ENCODE data around the gene CHRND. TPM values are rescaled to one million over a fixed set of nuclear protein-coding genes. Genes with fewer than 3 reads are reported as not detected.

The CHRND gene
- total and polyA plus RNA-seq, 2 donors (not counting 1 experiment from before 2014, with no cell fraction given): not detected

DNA sequence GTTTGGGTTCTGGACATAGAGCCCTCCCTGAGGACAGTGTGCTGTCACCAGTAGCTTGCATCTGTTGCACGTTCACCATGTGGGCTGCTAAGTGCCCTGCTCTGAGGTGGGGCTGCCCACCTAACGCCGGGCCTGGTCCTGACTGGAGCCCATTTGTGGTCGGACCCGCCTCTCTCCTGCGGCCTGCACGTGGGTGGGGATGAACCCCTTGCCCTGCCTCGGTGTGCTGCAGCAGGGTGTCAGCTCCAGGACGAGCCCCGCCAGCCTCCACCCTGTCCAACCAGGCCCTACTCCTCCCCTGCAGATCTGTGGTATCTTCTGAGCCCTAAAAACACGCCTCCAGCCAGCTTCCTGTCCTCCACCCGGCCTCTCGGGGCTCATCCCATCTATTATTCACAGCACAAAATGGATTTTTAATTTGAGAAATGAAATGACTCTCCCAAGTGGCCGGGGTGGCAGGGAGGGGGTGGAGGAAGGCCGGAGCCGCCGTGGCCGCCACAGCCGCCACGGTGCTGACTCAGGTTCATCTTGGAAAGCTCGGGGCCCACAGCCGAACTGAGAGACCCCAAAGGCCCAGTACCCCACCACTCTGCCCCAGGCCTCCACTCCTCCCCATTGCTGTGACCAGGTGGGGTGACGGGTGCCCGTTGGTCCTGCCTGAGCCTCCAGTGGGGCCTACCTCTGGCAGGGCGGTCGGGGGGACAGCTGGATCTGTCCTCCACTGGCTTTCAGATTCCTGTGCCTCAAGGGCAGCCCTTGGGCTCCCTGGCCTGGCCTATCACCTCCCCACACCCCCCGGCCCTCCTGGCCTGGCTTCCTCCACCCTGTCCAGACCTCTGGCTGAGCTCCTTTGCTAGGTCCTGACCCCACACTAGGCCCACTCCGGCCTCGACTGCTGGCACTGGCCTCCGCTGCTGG, 35.5 kb upstream of the CHRND start:
- no peak overlapping the region for H3K4me3 ChIP-seq (ENCODE audit: control extremely low read depth in 1 of 5, extremely low read depth in 1 of 5, insufficient read depth in 1 of 5, low read depth in 2 of 5, low read length in 4 of 5)
- no peaks in the 10 kb centered on the region for H3K9me3 Mint-ChIP-seq (ENCODE audit: insufficient read depth)
- peaks cover 28% of the 10 kb centered on the region for H3K27me3 Mint-ChIP-seq
- intact Hi-C loops (cut with micrococcal nuclease): no loop called here
- no peaks in the 10 kb centered on the region for H3K36me3 ChIP-seq (replicated peaks in 1 of 2; ENCODE audit: control extremely low read depth in 1 of 2, control insufficient read depth in 1 of 2, extremely low read depth in 1 of 2, insufficient read depth in 2 of 2, low read length in 1 of 2)
- H2AFZ ChIP-seq (ENCODE audit: insufficient read depth, low read depth, low read length, poor library complexity, severe bottlenecking): no peak overlapping the region
- H3K27me3 ChIP-seq (replicated peaks in 1 of 4; ENCODE audit: control extremely low read depth in 1 of 4, control insufficient read depth in 3 of 4, insufficient read depth in 4 of 4, low read length in 3 of 4): peaks cover 0 to 19% (median 2%) of the 10 kb centered on the region in 4 experiments
- no peak for ATAC-seq (ENCODE audit: low read depth)
- H3K9me3 ChIP-seq (ENCODE audit: control extremely low read depth in 1 of 3, control insufficient read depth in 2 of 3, insufficient read depth in 1 of 3, low read length in 2 of 3): no peaks in the 10 kb centered on the region
- H3K79me2 ChIP-seq (ENCODE audit: control insufficient read depth, insufficient read depth, low read length): no peaks in the 10 kb centered on the region
- no peak overlapping the region for H3K27ac ChIP-seq (ENCODE audit: low read length in 2 of 2)
- H3K9ac ChIP-seq (ENCODE audit: low read length): no peak overlapping the region
- ChIA-PET CTCF (no interaction called here), POLR2A (no interaction called here)
- H3K4me1 Mint-ChIP-seq: peaks cover 6% of the 10 kb centered on the region
- no peak for TF ChIP-seq EZH2 (IDR thresholded peaks at IDR 0.05; ENCODE audit: borderline replicate concordance, insufficient read depth, low read depth, low read length, poor library complexity, severe bottlenecking)
- TF ChIP-seq, protein P1, sequence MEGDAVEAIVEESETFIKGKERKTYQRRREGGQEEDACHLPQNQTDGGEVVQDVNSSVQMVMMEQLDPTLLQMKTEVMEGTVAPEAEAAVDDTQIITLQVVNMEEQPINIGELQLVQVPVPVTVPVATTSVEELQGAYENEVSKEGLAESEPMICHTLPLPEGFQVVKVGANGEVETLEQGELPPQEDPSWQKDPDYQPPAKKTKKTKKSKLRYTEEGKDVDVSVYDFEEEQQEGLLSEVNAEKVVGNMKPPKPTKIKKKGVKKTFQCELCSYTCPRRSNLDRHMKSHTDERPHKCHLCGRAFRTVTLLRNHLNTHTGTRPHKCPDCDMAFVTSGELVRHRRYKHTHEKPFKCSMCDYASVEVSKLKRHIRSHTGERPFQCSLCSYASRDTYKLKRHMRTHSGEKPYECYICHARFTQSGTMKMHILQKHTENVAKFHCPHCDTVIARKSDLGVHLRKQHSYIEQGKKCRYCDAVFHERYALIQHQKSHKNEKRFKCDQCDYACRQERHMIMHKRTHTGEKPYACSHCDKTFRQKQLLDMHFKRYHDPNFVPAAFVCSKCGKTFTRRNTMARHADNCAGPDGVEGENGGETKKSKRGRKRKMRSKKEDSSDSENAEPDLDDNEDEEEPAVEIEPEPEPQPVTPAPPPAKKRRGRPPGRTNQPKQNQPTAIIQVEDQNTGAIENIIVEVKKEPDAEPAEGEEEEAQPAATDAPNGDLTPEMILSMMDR (IDR thresholded peaks at IDR 0.05): no peak
- no peak overlapping the region for H3K27ac Mint-ChIP-seq
- H4K20me1 ChIP-seq (ENCODE audit: control insufficient read depth, insufficient read depth, low read length, poor library complexity, severe bottlenecking): no peaks in the 10 kb centered on the region
- 87% methylated on average over 28 of the region's 30 CpGs for WGBS (ENCODE audit: insufficient coverage)
- no peak for DNase-seq
- no peak overlapping the region for H3K4me3 Mint-ChIP-seq
- peaks cover 7 to 8% of the 10 kb centered on the region in 2 donors for H3K4me1 ChIP-seq (ENCODE audit: control insufficient read depth in 2 of 2, insufficient read depth in 2 of 2, low read length in 2 of 2)
- H3K4me2 ChIP-seq (replicated peaks; ENCODE audit: low read depth, low read length, poor library complexity, severe bottlenecking): no peak overlapping the region

DNA sequence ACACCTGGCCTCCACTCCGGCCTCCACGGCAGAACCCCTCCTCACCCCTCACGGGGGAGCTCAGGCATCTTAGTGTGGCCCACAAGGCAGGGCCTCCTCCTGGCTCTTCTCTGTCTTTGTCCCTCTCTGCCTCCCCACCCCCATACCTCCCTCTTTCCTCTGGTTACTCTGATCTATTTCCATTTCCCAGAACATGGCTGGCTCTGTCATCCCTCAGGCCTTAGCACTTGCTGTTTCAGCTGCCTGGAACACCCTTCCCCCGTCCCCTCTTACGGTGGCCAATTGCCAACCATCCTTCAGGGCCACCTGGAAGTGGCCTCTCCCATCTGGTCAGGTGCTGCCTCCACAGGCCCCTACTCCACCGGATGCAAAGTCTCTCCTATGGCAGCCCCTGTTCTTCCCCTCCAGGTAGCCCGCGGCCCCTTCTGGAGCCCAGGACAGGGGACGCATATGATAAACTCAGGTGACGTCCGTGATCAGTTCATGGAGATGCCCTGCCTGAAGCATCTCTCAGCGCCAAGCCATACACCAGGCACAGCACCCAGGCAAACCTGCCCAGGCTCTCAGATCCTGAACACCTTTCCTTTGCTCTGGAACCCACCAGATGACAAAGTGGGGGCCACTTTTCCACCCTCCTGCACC, 34.7 kb upstream of the CHRND start:
- no peak overlapping the region for H2AFZ ChIP-seq (ENCODE audit: insufficient read depth, low read depth, low read length, poor library complexity, severe bottlenecking)
- H3K4me2 ChIP-seq (replicated peaks; ENCODE audit: low read depth, low read length, poor library complexity, severe bottlenecking): no peak overlapping the region
- H3K36me3 ChIP-seq (replicated peaks in 1 of 2; ENCODE audit: control extremely low read depth in 1 of 2, control insufficient read depth in 1 of 2, extremely low read depth in 1 of 2, insufficient read depth in 2 of 2, low read length in 1 of 2): no peaks in the 10 kb centered on the region
- no peak overlapping the region for H3K9ac ChIP-seq (ENCODE audit: low read length)
- H3K9me3 Mint-ChIP-seq (ENCODE audit: insufficient read depth): no peaks in the 10 kb centered on the region
- H3K4me3 ChIP-seq (ENCODE audit: control extremely low read depth in 1 of 5, extremely low read depth in 1 of 5, insufficient read depth in 1 of 5, low read depth in 2 of 5, low read length in 4 of 5): no peak overlapping the region
- no peaks in the 10 kb centered on the region for H3K9me3 ChIP-seq (ENCODE audit: control extremely low read depth in 1 of 3, control insufficient read depth in 2 of 3, insufficient read depth in 1 of 3, low read length in 2 of 3)
- H3K27me3 Mint-ChIP-seq: peaks cover 28% of the 10 kb centered on the region
- ChIA-PET CTCF (no interaction called here), POLR2A (no interaction called here)
- peaks cover 6% of the 10 kb centered on the region for H3K4me1 Mint-ChIP-seq
- H3K4me1 ChIP-seq (ENCODE audit: control insufficient read depth in 2 of 2, insufficient read depth in 2 of 2, low read length in 2 of 2): peaks cover 4 to 7% of the 10 kb centered on the region in 2 donors
- ATAC-seq (ENCODE audit: low read depth): no peak
- no peak overlapping the region for H3K27ac ChIP-seq (ENCODE audit: low read length in 2 of 2)
- peaks cover 0 to 19% (median 2%) of the 10 kb centered on the region in 4 experiments for H3K27me3 ChIP-seq (replicated peaks in 1 of 4; ENCODE audit: control extremely low read depth in 1 of 4, control insufficient read depth in 3 of 4, insufficient read depth in 4 of 4, low read length in 3 of 4)
- TF ChIP-seq EZH2 (IDR thresholded peaks at IDR 0.05; ENCODE audit: borderline replicate concordance, insufficient read depth, low read depth, low read length, poor library complexity, severe bottlenecking): no peak
- H3K4me3 Mint-ChIP-seq: no peak overlapping the region
- H3K27ac Mint-ChIP-seq: no peak overlapping the region
- no peak for DNase-seq
- no peaks in the 10 kb centered on the region for H3K79me2 ChIP-seq (ENCODE audit: control insufficient read depth, insufficient read depth, low read length)
- 98% methylated on average over 12 of the region's 12 CpGs for WGBS (ENCODE audit: insufficient coverage)
- intact Hi-C loops (cut with micrococcal nuclease): no loop called here
- H4K20me1 ChIP-seq (ENCODE audit: control insufficient read depth, insufficient read depth, low read length, poor library complexity, severe bottlenecking): no peaks in the 10 kb centered on the region
